HG02970 (cell line): ENCODE results near the gene RO60.
"Not testable (repeated sequence)": the region's sequence is repeated elsewhere in the genome, so short reads cannot be mapped to it uniquely, and the experiment has no call there.

ENCODE experiments used
- ATAC-seq: cut with Tn5 transposase; IDR thresholded peaks from one replicate; pipeline ENCODE4 v1.9.1; 2021; ENCODE audit warnings: mild to moderate bottlenecking, moderate library complexity, moderate number of reproducible peaks; ENCODE audit not compliant: unreplicated experiment, low FRiP score

The RO60 gene

GRCh38 chr1:193059282-193060114 lies at the start of gene RO60, which contains the start of gene UCHL5:
RO60 (plus strand) TSS chr1:193059612; CDS start chr1:193069055, 9,443 bp downstream.
UCHL5 (minus strand) TSS chr1:193059360; CDS start chr1:193059260, 100 bp downstream.
- peak; percentile 97 for ATAC-seq

GRCh38 chr1:193011406-193011805 lies 48.0 kb upstream of the RO60 start:
- no peak for ATAC-seq

GRCh38 chr1:193013005-193013404 lies 46.4 kb upstream of the RO60 start:
- ATAC-seq, result no peak

- no peak for ATAC-seq
Observed at GRCh38 chr1:193013707-193014106, 45.7 kb upstream of the RO60 start.

- no peak for ATAC-seq
Observed at GRCh38 chr1:193014400-193014799, 45.0 kb upstream of the RO60 start.

DNA sequence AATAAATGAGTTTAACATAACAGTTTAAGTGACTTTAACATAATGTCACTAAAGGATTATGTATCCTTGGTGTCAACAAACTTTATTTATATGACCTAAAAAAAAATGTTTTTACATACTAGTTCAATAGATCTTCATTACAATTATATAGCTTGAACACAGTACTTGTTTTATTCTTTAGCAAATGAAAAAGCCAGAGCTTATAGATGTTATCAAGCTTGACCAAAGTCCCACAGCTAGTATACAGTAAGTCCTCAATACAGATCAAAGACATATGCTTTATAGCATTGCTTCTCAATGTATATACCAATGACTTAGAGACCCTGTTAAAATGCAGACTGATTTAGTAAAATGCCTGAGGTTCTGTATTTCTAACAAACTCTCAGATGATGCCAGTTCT lies 42.6 kb upstream of the RO60 start:
- no peak for ATAC-seq

- ATAC-seq, result no peak
Observed at GRCh38 chr1:193019442-193020026, 39.9 kb upstream of the RO60 start.

DNA sequence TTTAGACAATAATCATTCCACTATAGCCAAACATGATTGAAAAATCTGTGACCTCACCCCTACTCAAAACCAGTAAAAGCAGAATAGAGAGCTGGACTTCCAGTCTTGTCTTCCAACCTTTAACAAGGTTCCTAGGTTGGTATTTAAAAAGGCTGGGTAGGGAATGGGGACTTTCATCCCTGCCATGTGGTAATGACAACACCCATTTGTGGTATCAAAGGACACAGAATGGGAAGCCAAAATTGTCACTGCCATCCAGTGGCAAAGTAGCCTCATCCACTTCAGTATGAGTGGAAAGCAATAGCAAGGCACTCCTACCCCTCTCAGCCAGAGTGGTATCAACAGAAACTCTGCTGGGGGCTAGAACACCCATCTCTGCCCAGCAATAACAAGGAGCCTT lies 34.2 kb upstream of the RO60 start:
- ATAC-seq, result no peak

DNA sequence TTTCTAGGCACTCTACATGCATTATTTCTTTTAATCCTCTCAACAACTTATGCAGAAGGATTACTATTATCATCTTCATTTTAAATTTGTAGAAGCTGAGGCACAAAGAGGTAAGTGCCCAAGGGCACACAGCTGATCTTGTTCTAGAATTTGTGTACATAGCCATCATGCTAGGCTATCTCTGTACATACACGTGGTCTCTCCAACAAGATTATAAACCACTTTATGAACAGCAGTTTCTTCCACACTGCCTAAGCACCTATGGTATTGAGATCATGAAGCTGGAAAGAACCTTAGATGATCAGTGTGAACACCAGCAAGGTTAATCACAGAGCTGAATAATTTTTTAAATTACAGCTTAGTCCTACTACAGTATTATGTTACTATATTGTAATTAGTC lies 29.1 kb upstream of the RO60 start:
- ATAC-seq, result no peak

DNA sequence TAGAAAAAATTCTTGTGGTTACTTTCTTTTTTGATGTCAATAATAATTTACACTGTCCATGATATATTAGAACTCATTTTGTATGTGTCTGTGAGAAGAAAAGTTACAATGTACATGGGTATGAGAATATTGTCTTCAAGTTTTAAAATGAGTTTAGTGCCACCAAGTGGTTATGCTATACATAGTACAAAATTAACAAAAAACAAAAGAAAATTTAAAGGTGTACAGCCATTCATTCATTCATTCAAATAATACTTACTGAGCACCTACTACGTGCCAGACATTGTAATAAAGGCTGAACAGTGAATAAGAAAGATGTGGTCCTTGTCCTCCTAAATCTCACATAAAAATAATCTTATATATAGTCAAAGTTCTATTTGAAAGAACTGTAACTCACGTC lies 28.0 kb upstream of the RO60 start:
- ATAC-seq, result no peak

GRCh38 chr1:193032643-193033427 lies 26.6 kb upstream of the RO60 start:
- ATAC-seq, result not testable (repeated sequence)

GRCh38 chr1:193033610-193034009 lies 25.8 kb upstream of the RO60 start:
- no peak for ATAC-seq

DNA sequence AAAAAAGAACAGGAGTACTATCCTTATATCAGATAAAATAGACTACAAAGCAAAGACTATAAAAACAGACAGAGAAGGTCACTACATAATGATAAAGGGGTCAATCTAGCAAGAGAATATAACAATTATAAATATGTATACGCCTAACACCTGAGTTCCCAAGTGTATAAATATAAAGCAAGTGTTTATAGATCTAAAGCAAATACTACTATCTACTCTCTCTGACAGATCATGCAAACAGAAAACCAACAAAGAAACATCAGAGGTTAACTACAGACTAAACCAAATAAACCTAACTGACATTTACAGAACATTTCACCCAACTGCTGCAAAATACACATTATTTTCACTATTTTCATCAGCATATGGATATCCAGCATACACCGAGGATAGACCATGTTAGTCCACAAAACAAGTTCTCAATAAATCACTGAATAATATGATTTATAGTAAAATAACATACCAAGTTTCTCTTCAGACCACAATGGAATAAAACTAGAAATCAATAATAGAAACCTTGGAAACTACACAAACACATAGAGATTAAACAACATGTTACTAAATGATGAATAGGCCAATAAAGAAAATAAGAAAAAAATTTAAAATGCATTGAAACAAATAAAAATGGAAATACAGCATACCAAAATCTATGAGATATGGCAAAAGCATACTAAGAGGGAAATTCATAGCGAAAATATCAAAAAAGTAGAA lies 22.9 kb upstream of the RO60 start:
- ATAC-seq, result no peak

GRCh38 chr1:193040011-193040410 lies 19.4 kb upstream of the RO60 start:
- no peak for ATAC-seq

DNA sequence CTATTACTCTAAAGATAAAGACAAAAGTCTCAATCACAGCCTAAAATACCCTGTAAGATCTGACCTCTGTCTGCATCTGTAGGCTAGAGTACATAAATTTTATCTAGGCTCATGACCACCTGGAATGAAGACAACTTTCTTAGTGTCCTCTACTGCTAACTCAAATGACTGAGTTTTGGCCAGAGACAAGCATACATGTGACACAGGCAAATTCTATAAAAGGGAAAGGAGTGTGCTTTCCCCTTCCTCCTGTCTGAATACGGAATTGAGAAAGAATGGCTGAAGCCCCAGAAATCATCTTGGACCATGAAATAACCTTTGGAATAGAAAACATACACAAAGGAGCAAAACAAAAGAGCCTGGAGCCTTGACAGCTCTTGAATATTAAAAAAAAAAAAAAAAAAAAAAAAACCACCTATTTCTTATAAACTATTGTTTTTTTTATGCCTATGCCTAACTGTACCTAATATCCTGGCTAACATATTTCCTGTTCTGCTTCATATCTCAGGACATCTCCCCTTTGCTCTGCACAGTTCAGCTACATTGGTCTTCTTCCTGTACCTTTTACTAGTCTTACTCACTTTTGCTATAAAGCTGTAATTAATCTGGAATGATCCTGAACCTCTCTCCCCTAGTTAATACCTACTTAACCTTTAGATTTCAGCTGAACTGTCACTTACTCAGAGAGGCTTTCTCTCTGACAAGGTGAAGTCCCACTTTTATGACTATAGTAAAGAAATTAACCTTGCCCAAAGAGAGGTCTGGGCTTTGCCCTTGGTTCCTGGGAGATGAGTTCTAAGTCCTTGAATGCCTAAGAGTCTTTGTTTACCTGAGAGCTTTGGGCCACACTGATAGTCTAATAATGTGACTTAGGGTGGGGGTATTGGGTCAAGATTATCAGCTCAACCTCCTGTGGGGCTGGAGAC lies 16.4 kb upstream of the RO60 start:
- no peak for ATAC-seq

DNA sequence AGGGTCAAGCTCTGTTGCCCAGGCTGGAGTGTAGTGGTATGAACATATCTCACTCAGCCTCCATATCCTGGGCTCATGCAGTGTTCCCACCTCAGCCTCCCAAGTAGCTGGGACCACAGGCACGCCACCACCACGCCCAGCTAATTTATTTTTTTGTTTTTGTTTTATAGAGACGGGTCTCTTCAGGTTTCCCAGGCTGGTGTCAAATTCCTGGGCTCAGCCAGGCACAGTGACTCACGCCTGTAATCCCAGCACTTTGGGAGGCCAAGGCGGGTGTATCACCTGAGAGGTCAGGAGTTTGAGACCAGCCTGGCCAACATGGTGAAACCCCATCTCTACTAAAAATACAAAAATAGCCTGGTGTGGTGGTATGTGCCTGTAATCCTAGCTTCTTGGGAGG lies 10.5 kb upstream of the RO60 start:
- ATAC-seq, result not testable (repeated sequence)

GRCh38 chr1:193054169-193054675 lies 5.2 kb upstream of the RO60 start:
- ATAC-seq, result no peak

DNA sequence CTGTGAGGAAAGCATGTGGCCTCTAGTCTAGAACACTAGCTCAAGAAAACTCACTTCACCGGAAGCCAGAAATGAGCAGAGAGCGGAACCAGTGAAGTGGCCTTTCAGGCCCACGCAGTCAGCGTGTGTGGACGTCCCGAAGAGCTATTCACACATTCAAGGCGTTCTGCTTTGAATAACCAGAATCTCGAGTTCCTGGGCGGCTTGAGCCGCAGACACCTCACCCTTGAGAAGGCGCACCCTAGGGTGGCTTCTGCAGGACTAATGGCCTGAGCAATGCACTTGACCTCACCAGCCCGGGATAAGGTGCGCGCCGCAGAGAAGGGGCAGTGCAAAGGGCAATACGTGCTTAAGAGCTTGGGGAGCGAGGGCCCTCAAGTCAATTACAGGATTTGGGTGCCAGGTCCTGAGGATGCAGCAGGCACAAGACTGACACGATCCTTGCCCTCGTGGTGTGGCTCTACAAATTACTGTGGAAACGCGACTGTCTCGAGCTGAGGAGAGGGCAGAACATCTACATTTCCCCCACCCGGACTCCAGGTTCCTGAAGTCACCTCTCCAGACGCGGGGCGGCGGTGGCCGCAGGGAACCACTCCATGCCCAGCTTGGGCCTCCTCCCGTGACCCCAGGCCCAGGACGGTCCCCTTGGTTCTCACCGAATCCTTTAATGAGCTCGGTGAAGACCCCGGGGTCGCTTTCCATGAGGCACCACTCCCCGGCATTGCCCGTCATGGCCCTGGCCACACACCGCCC lies 707 bp upstream of the RO60 start:
- peak; percentile 28 for ATAC-seq

- ATAC-seq, result no peak
Observed at GRCh38 chr1:193060115-193060403, 647 bp downstream of the RO60 start.
